Ishikawa (cell line): ENCODE data around the gene YDJC.

Experiments used
- CEBPB ChIP-seq: IDR thresholded peaks from 2 replicates; pipeline ENCODE4 v1.6.1; 2012
- CREB1 ChIP-seq: IDR thresholded peaks from 2 replicates; pipeline ENCODE4 v1.6.1; 2012; ENCODE audit warnings: low read depth
- EGR1 ChIP-seq: IDR thresholded peaks from 2 replicates; pipeline ENCODE4 v1.6.1; 2012
- EP300 ChIP-seq: IDR thresholded peaks from 2 replicates; pipeline ENCODE4 v1.6.1; 2012; ENCODE audit warnings: borderline replicate concordance
- FOXM1 ChIP-seq: IDR thresholded peaks from 2 replicates; pipeline ENCODE4 v1.6.1; 2012; ENCODE audit warnings: low read depth, borderline replicate concordance
- MAX ChIP-seq: IDR thresholded peaks from 2 replicates; pipeline ENCODE4 v1.6.1; 2012
- NFIC ChIP-seq: IDR thresholded peaks from 2 replicates; pipeline ENCODE4 v1.6.1; 2012
- RAD21 ChIP-seq: IDR thresholded peaks from 2 replicates; pipeline ENCODE4 v1.6.1; 2012; ENCODE audit warnings: low read depth
- REST ChIP-seq: IDR thresholded peaks from 2 replicates; pipeline ENCODE4 v1.6.1; 2012; ENCODE audit warnings: low read depth, mild to moderate bottlenecking
- TAF1 ChIP-seq: IDR thresholded peaks from 2 replicates; pipeline ENCODE4 v1.6.1; 2012; ENCODE audit warnings: low read depth, mild to moderate bottlenecking
- ZBTB7A ChIP-seq: IDR thresholded peaks from 2 replicates; pipeline ENCODE4 v1.6.1; 2012; ENCODE audit warnings: low read depth

GRCh38 chr22:21615731-21616130 is 14.1 kb downstream of the YDJC start:
- TF ChIP-seq REST (no peak), NFIC (no peak), ZBTB7A (no peak), RAD21 (no peak), CREB1 (no peak), EP300 (no peak), CEBPB (no peak), EGR1 (no peak), FOXM1 (no peak), TAF1 (no peak), MAX (no peak)
